HepG2 (cell line): Measurements from ENCODE around the gene TTBK1. TPM values are rescaled to one million over a fixed set of nuclear protein-coding genes. Genes with fewer than 3 reads are reported as not detected.
A peak's percentile ranks its signal among the peaks of the same experiment; 100 is the strongest.

Experiments used
- ATAC-seq: fragments of 200-7000 bp; cut with Tn5 transposase; 3 replicates; pipeline ENCODE4 v1.9.1; 2020; ENCODE audit warnings: mild to moderate bottlenecking, moderate library complexity
- BruUV-seq: library from RNA; stranded (reverse); fragments of 400-500 nt; replicated peaks from 2 replicates; lab custom pipeline; 2021; lab: Mats Ljungman, UMichigan
- CTCF ChIA-PET: fragments of 300-600 bp; formaldehyde crosslinking; extraction: SDS; loops from one replicate; lab custom pipeline; 2021; ENCODE audit warnings: low total read pairs, inconsistent platforms, low intra/inter-chr PET ratio; lab: Yijun Ruan, JAX
- POLR2A ChIA-PET: fragments of 350-600 bp; sonication (Branson Sonifier 250); formaldehyde crosslinking; loops from one replicate; lab custom pipeline; 2020; ENCODE audit warnings: antibody characterized with exemption, inconsistent platforms; lab: Yijun Ruan, JAX
- DNase-seq: peaks from one replicate; pipeline ENCODE4 v3.0.0-alpha.2; 2015; ENCODE audit warnings: low spot score
- FAIRE-seq: peaks from 3 replicates; lab custom pipeline; 2011; peaks lifted over from hg19 to GRCh38; lab: Jason Lieb, UNC
- H2AFZ ChIP-seq: one replicate; pipeline ENCODE4 v1.6.1; 2011; ENCODE audit warnings: low read length, inconsistent platforms
- H3K27ac ChIP-seq: fragments of 300-600 bp; 3 replicates; pipeline ENCODE4 v1.8.0; 2011; ENCODE audit warnings: mixed run types, mild to moderate bottlenecking, mixed read lengths, low read length, inconsistent platforms; ENCODE audit not compliant: insufficient read depth; ENCODE audit errors: extremely low read length
- H3K27me3 ChIP-seq, 2 experiments: fragments of 200-600 bp in 1 of 2; 2 replicates in 1 of 2; 3 replicates in 1 of 2; pipeline versions ENCODE4 v1.6.0 to v1.8.0; 2011; ENCODE audit warnings: low read length in 2 of 2, mild to moderate bottlenecking in 2 of 2, moderate library complexity in 2 of 2, inconsistent platforms in 1 of 2; ENCODE audit not compliant: insufficient read depth in 2 of 2, control insufficient read depth in 1 of 2
- H3K36me3 ChIP-seq, 2 experiments: fragments of 200-600 bp in 1 of 2; replicated peaks in 1 of 2; 2 replicates in 1 of 2; 3 replicates in 1 of 2; pipeline versions ENCODE4 v1.5.1 to v1.8.0; 2011; ENCODE audit warnings: low read length in 2 of 2, inconsistent platforms in 1 of 2; ENCODE audit not compliant: insufficient read depth in 2 of 2, control insufficient read depth in 1 of 2
- H3K4me1 ChIP-seq: 2 replicates; pipeline ENCODE4 v1.5.1; 2012; ENCODE audit warnings: low read length, inconsistent platforms; ENCODE audit not compliant: insufficient read depth
- H3K4me2 ChIP-seq: 2 replicates; pipeline ENCODE4 v1.6.0; 2011; ENCODE audit warnings: low read depth, low read length, inconsistent platforms
- H3K4me3 ChIP-seq, 3 experiments: fragments of 200-600 bp in 1 of 3; sonication (generic), shearing (Covaris generic) in 1 of 3; replicated peaks in 1 of 3; 2 replicates each; pipeline ENCODE4 v1.5.1; 2011 to 2016; ENCODE audit warnings: low read length in 3 of 3, inconsistent platforms in 2 of 3, low read depth in 2 of 3, mild to moderate bottlenecking in 2 of 3, control low read depth in 1 of 3, mixed read lengths in 1 of 3; ENCODE audit not compliant: insufficient read depth in 1 of 3
- H3K79me2 ChIP-seq: one replicate; pipeline ENCODE4 v1.6.1; 2011; ENCODE audit warnings: low read length, inconsistent platforms; ENCODE audit not compliant: insufficient read depth
- H3K9ac ChIP-seq: 2 replicates; pipeline ENCODE4 v1.6.0; 2011; ENCODE audit warnings: mild to moderate bottlenecking, low read depth, low read length, inconsistent platforms; ENCODE audit not compliant: insufficient read depth
- H3K9me3 ChIP-seq: 2 replicates; pipeline ENCODE4 v1.5.1; 2012; ENCODE audit warnings: mild to moderate bottlenecking, low read length
- H4K20me1 ChIP-seq: 2 replicates; pipeline ENCODE4 v1.6.0; 2011; ENCODE audit warnings: inconsistent platforms, mild to moderate bottlenecking, low read length, moderate library complexity; ENCODE audit not compliant: insufficient read depth
- AGO2 ChIP-seq: fragments of 200-400 bp; formaldehyde crosslinking; optimal IDR thresholded peaks from 2 replicates; pipeline ENCODE3; 2017; ENCODE audit warnings: mild to moderate bottlenecking, low read depth, low read length, moderate library complexity
- HOXA5 ChIP-seq: sonication (generic); formaldehyde crosslinking; IDR thresholded peaks from 2 replicates; pipeline ENCODE4 v1.4.0; 2020; ENCODE audit warnings: missing genetic modification reagents
- RBFOX2 ChIP-seq: fragments of 200-400 bp; formaldehyde crosslinking; IDR thresholded peaks from 2 replicates; pipeline ENCODE4 v1.6.1; 2017; ENCODE audit warnings: low read depth, mild to moderate bottlenecking, low read length
- RORA ChIP-seq: sonication (generic); formaldehyde crosslinking; IDR thresholded peaks from 2 replicates; pipeline ENCODE4 v1.5.0; 2020; ENCODE audit warnings: mild to moderate bottlenecking, missing genetic modification reagents, moderate library complexity
- ZNF775 ChIP-seq: sonication (generic); formaldehyde crosslinking; IDR thresholded peaks from 2 replicates; pipeline ENCODE4 v1.4.0; 2020; ENCODE audit warnings: missing genetic modification reagents, mild to moderate bottlenecking, moderate library complexity, borderline replicate concordance
- WGBS: methylation state at CpG from one replicate; pipeline ENCODE4 v1.1.6; 2017; ENCODE audit warnings: low lambda C conversion rate; 5-methylcytosine and 5-hydroxymethylcytosine counted together
- in situ Hi-C: cut with HindIII; loops from 2 replicates; pipeline ENCODE4 v1.10.0; 2017; ENCODE audit warnings: low pct_unique_long_range_greater_than_20kb; ENCODE audit not compliant: extremely low pct_ligation_motif_present
- intact Hi-C: fragments of 100-400 bp; cut with micrococcal nuclease; formaldehyde crosslinking; loops from one replicate; pipeline ENCODE4 v1.10.0; 2022; ENCODE audit not compliant: unreplicated experiment
- polyA plus RNA-seq, 8 experiments: library from polyadenylated mRNA; depleted of rRNA in 3 of 8; stranded (reverse) in 7 of 8; unstranded in 1 of 8; fragments of >200 nt; fragmentation: Illumina TruSeq in 4 of 8; extraction: Trizol in 4 of 8; gene quantifications; 2 replicates each; pipeline versions ENCODE4 v1.2.1 to v1.2.3, GENCODE V29; 2011 to 2016; ENCODE audit warnings: low read depth in 4 of 8, missing spikeins in 1 of 8, mixed read lengths in 1 of 8; ENCODE audit not compliant: insufficient read depth in 1 of 8
- total RNA-seq, 5 experiments: library from RNA; depleted of rRNA; stranded (reverse); fragments of >200 nt; fragmentation: Illumina TruSeq; extraction: Trizol; gene quantifications; 2 replicates each; pipeline ENCODE4 v1.2.3, GENCODE V29; 2016; ENCODE audit warnings: low read depth in 1 of 5
- TF ChIP-seq, protein P1 (sequence below): sonication (generic); formaldehyde crosslinking; IDR thresholded peaks from 2 replicates; pipeline ENCODE4 v1.5.0; 2020; ENCODE audit warnings: missing genetic modification reagents, mild to moderate bottlenecking, borderline replicate concordance
- TF ChIP-seq, protein P2 (sequence below): IDR thresholded peaks from 2 replicates; pipeline ENCODE4 v1.6.1; 2018; ENCODE audit warnings: missing genetic modification reagents, mild to moderate bottlenecking, missing compliant biosample characterization
- TF ChIP-seq, protein P3 (sequence below): sonication (generic); formaldehyde crosslinking; IDR thresholded peaks from 2 replicates; pipeline ENCODE4 v1.4.0; 2020; ENCODE audit warnings: low read depth, mild to moderate bottlenecking, missing genetic modification reagents
- TF ChIP-seq, protein P4 (sequence below), 2 experiments: sonication (generic) in 1 of 2; formaldehyde crosslinking in 1 of 2; IDR thresholded peaks; 2 replicates each; pipeline versions ENCODE4 v1.4.0 to v1.6.1; 2016 to 2020; ENCODE audit warnings: borderline replicate concordance in 1 of 2, low read depth in 1 of 2, mild to moderate bottlenecking in 1 of 2, missing genetic modification reagents in 1 of 2

Gene TTBK1
- total and polyA plus RNA-seq, 2 of the 13 experiments (the other 11 are each of a cell fraction or from before 2014, with no cell fraction given) = 0.24 to 0.33 TPM

DNA sequence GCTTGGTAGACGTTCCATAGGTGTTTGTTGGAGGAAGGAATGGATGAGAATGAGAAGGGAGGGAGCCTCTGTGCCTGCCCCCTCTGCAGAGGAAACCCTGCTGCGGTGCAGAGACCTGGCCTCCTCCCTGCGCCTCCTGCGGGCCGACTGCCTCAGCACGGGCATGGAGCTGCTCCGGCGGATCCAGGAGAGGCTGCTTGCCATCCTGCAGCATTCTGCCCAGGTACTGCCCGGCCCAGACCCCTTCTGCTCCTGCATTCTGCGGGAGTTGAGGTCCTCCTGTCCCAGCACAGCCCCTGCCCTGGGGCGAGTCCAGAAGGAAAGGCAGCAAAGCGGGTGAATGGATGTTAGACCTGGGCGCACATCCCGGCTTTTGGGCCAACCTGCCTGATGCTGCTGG, 20.1 kb upstream of the TTBK1 start:
- no peak overlapping the region for H3K27ac ChIP-seq
- DNase-seq = no peak
- H3K36me3 ChIP-seq = peaks cover 0 to 14% of the 10 kb centered on the region in 2 experiments; a peak in 1 of 5 replicates
- in situ Hi-C loops (no loop called here), intact Hi-C loops (no loop called here)
- ATAC-seq = no peak; the same call in 1 of the 3 replicates
- no TSS peak for BruUV-seq
- H3K4me3 ChIP-seq = no peak overlapping the region
- WGBS = 94% methylated on average over 8 of the region's 14 CpGs
- H4K20me1 ChIP-seq = no peaks in the 10 kb centered on the region
- no peaks in the 10 kb centered on the region for H3K27me3 ChIP-seq
- no peak overlapping the region for H3K9ac ChIP-seq
- no peak for TF ChIP-seq ZNF775 (CRISPR knock-in tag)
- peak; percentile 64 for TF ChIP-seq RBFOX2
- no peak for TF ChIP-seq RORA (CRISPR knock-in tag)
- TF ChIP-seq, protein P1, sequence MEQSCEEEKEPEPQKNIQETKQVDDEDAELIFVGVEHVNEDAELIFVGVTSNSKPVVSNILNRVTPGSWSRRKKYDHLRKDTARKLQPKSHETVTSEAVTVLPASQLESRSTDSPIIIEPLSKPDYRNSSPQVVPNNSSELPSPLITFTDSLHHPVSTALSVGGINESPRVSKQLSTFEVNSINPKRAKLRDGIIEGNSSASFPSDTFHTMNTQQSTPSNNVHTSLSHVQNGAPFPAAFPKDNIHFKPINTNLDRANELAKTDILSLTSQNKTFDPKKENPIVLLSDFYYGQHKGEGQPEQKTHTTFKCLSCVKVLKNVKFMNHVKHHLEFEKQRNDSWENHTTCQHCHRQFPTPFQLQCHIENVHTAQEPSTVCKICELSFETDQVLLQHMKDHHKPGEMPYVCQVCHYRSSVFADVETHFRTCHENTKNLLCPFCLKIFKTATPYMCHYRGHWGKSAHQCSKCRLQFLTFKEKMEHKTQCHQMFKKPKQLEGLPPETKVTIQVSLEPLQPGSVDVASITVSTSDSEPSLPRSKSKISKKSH (CRISPR knock-in tag) = no peak
- TF ChIP-seq, protein P2, sequence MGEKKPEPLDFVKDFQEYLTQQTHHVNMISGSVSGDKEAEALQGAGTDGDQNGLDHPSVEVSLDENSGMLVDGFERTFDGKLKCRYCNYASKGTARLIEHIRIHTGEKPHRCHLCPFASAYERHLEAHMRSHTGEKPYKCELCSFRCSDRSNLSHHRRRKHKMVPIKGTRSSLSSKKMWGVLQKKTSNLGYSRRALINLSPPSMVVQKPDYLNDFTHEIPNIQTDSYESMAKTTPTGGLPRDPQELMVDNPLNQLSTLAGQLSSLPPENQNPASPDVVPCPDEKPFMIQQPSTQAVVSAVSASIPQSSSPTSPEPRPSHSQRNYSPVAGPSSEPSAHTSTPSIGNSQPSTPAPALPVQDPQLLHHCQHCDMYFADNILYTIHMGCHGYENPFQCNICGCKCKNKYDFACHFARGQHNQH (CRISPR knock-in tag) = no peak
- TF ChIP-seq HOXA5 (CRISPR knock-in tag) = no peak
- TF ChIP-seq, protein P3, sequence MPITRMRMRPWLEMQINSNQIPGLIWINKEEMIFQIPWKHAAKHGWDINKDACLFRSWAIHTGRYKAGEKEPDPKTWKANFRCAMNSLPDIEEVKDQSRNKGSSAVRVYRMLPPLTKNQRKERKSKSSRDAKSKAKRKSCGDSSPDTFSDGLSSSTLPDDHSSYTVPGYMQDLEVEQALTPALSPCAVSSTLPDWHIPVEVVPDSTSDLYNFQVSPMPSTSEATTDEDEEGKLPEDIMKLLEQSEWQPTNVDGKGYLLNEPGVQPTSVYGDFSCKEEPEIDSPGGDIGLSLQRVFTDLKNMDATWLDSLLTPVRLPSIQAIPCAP (CRISPR knock-in tag) = no peak
- TF ChIP-seq AGO2 = peak; percentile 30
- TF ChIP-seq, protein P4, sequence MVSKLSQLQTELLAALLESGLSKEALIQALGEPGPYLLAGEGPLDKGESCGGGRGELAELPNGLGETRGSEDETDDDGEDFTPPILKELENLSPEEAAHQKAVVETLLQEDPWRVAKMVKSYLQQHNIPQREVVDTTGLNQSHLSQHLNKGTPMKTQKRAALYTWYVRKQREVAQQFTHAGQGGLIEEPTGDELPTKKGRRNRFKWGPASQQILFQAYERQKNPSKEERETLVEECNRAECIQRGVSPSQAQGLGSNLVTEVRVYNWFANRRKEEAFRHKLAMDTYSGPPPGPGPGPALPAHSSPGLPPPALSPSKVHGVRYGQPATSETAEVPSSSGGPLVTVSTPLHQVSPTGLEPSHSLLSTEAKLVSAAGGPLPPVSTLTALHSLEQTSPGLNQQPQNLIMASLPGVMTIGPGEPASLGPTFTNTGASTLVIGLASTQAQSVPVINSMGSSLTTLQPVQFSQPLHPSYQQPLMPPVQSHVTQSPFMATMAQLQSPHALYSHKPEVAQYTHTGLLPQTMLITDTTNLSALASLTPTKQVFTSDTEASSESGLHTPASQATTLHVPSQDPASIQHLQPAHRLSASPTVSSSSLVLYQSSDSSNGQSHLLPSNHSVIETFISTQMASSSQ (IDR thresholded peaks at IDR 0.05; ENCODE audit: low read depth) = no peak
- TF ChIP-seq, protein P4 (CRISPR knock-in tag; IDR thresholded peaks at IDR 0.05; ENCODE audit: borderline replicate concordance) = no peak
- H3K9me3 ChIP-seq = no peaks in the 10 kb centered on the region
- peaks cover 16% of the 10 kb centered on the region for H3K4me1 ChIP-seq
- no peak overlapping the region for H2AFZ ChIP-seq
- ChIA-PET POLR2A (interaction anchor here (1.0 to 2.5 kb wide), 8 partner anchors 23 to 146 kb away, joined by 3 to 8 read pairs (median 4); partner anchors contain the start of genes CUL9 and ZNF318), CTCF (no interaction called here)
- H3K79me2 ChIP-seq = peaks cover 1% of the 10 kb centered on the region
- H3K4me2 ChIP-seq = no peak overlapping the region
- FAIRE-seq = no peak
